Germinal center (tissue), 1 donor: Measurements from ENCODE around the gene IMPG1.
A peak's percentile ranks its signal among the peaks of the same experiment; 100 is the strongest.
"Not testable (repeated sequence)": the region's sequence is repeated elsewhere in the genome, so short reads cannot be mapped to it uniquely, and the experiment has no call there.

Source experiments
- DNase-seq: peaks from one replicate; pipeline ENCODE4 v3.0.0; 2012; ENCODE audit warnings: mixed read lengths, low spot score

IMPG1 gene

GRCh38 chr6:75946146-75946831 is 126.2 kb downstream of the IMPG1 start:
- DNase-seq: peak; percentile 44

- no peak for DNase-seq
Observed at GRCh38 chr6:75943381-75943780, 129.1 kb downstream of the IMPG1 start.

GRCh38 chr6:75941509-75941908 is 131.0 kb downstream of the IMPG1 start:
- no peak for DNase-seq

- no peak for DNase-seq
Observed at GRCh38 chr6:75940564-75940963, 131.9 kb downstream of the IMPG1 start.

- DNase-seq: no peak
Observed at GRCh38 chr6:75937846-75938245, 134.6 kb downstream of the IMPG1 start.

GRCh38 chr6:75936682-75937081 is 135.8 kb downstream of the IMPG1 start:
- DNase-seq: no peak

- DNase-seq: no peak
Observed at GRCh38 chr6:75935473-75935793, 137.0 kb downstream of the IMPG1 start.

- DNase-seq: peak; percentile 64
Observed at GRCh38 chr6:75934643-75935472, 137.6 kb downstream of the IMPG1 start.

- no peak for DNase-seq
Observed at GRCh38 chr6:75933387-75933975, 139.0 kb downstream of the IMPG1 start.

- DNase-seq: peak; percentile 6
Observed at GRCh38 chr6:75932067-75932466, 140.4 kb downstream of the IMPG1 start.

- DNase-seq: no peak
Observed at GRCh38 chr6:75931011-75931680, 141.3 kb downstream of the IMPG1 start.

GRCh38 chr6:75926293-75927168 is 145.9 kb downstream of the IMPG1 start:
- peak; percentile 11 for DNase-seq

- DNase-seq: no peak
Observed at GRCh38 chr6:75922226-75922625, 150.2 kb downstream of the IMPG1 start.

- no peak for DNase-seq
Observed at GRCh38 chr6:75913040-75913439, 159.4 kb downstream of the IMPG1 start.

GRCh38 chr6:75907444-75907843 is 165.0 kb downstream of the IMPG1 start:
- DNase-seq: no peak

- no peak for DNase-seq
Observed at GRCh38 chr6:75906871-75907270, 165.6 kb downstream of the IMPG1 start.

GRCh38 chr6:75905129-75905528 is 167.3 kb downstream of the IMPG1 start:
- DNase-seq: not testable (repeated sequence)

- DNase-seq: not testable (repeated sequence)
Observed at GRCh38 chr6:75900216-75900615, 172.2 kb downstream of the IMPG1 start.

- no peak for DNase-seq
Observed at GRCh38 chr6:75896526-75896925, 175.9 kb downstream of the IMPG1 start.

GRCh38 chr6:75893776-75894152 is 178.7 kb downstream of the IMPG1 start:
- no peak for DNase-seq

GRCh38 chr6:75893058-75893775 is 179.2 kb downstream of the IMPG1 start:
- peak; percentile 9 for DNase-seq
